Adrenal gland (tissue), 12 donors: ENCODE data around the gene YARS1. TPM values are rescaled to one million over a fixed set of nuclear protein-coding genes. Genes with fewer than 3 reads are reported as not detected.

Experiments
- DNase-seq, 7 donors: peaks; one replicate each; pipeline ENCODE4 v3.0.0-alpha.2; 2019 to 2020
- H3K27ac ChIP-seq, 5 donors: fragments of 200-600 bp; sonication (generic) in 4 of 5; 1 replicate in 3 of 5; 2 replicates in 2 of 5; pipeline versions ENCODE4 v1.5.1 to v1.8.0; 2016 to 2020; ENCODE audit warnings: mild to moderate bottlenecking in 1 of 5
- H3K27me3 ChIP-seq: fragments of 200-600 bp; 2 replicates; pipeline ENCODE4 v1.8.0; 2021
- H3K36me3 ChIP-seq, 2 donors: fragments of 200-600 bp; replicated peaks in 1 of 2; 1 replicate in 1 of 2; 2 replicates in 1 of 2; pipeline versions ENCODE4 v1.5.1 to v1.8.0; 2018 to 2022
- H3K4me1 ChIP-seq, 2 donors: fragments of 200-600 bp; replicated peaks in 1 of 2; 1 replicate in 1 of 2; 2 replicates in 1 of 2; pipeline versions ENCODE4 v1.5.1 to v1.8.0; 2018 to 2021
- H3K4me3 ChIP-seq, 4 donors: fragments of 200-600 bp; sonication (generic) in 3 of 4; one replicate each; pipeline ENCODE4 v1.5.1; 2016 to 2018
- H3K9me3 ChIP-seq, 3 donors: fragments of 200-600 bp; sonication (generic) in 1 of 3; replicated peaks in 1 of 3; 1 replicate in 2 of 3; 2 replicates in 1 of 3; pipeline versions ENCODE4 v1.5.1 to v1.8.0; 2016 to 2021
- CTCF ChIP-seq, 6 experiments: fragments of 450-650 bp in 4 of 6; fragments of 200-600 bp in 2 of 6; sonication (generic) in 1 of 6; IDR thresholded peaks; 1 replicate in 5 of 6; 2 replicates in 1 of 6; pipeline versions ENCODE4 v1.5.1 to v1.8.0; 2016 to 2021; ENCODE audit warnings: antibody characterized with exemption in 6 of 6, mild to moderate bottlenecking in 2 of 6, moderate library complexity in 1 of 6
- POLR2A ChIP-seq, 2 donors: fragments of 450-650 bp; IDR thresholded peaks; one replicate each; pipeline ENCODE4 v1.6.1; 2017; ENCODE audit warnings: antibody characterized with exemption in 2 of 2, mild to moderate bottlenecking in 2 of 2, moderate library complexity in 1 of 2
- WGBS, 4 donors: extraction: QIAGEN DNeasy Blood & Tissue Kit in 2 of 4; methylation state at CpG; one replicate each; pipeline versions ENCODE4 v1.1.5 to v1.1.7; 2013 to 2017; 5-methylcytosine and 5-hydroxymethylcytosine counted together
- intact Hi-C, 2 donors: fragments of 100-400 bp; cut with DNase I; formaldehyde crosslinking; loops; one replicate each; pipeline versions ENCODE4 v1.14.1 to v1.15.0; 2022 to 2023
- polyA plus RNA-seq, 3 donors: library from polyadenylated mRNA; stranded (reverse); fragments of 200-250 nt in 2 of 3; fragments of 350-450 nt in 1 of 3; fragmentation: Illumina TruSeq in 1 of 3; extraction: RNeasy Lipid Tissue Mini Kit (QIAGEN cat#74804) in 1 of 3; gene quantifications; one replicate each; pipeline ENCODE4 v1.2.3, GENCODE V29; 2013 to 2014
- total RNA-seq, 9 donors: library from RNA; depleted of rRNA in 4 of 9; stranded (reverse); fragments of >200 nt in 4 of 9; fragments of 120-200 nt in 1 of 9; fragmentation: NEBNext Ultra II Directional in 1 of 9; extraction: Animal tissue kit (Norgen Biotek cat#: 25700) in 1 of 9; gene quantifications; one replicate each; pipeline versions ENCODE4 v1.1.0 to v1.2.4, GENCODE V29; 2013 to 2023
- donor health status: healthy with polysubstance abuse.
- donor health status: Bipolar disorder and iron deficiency.
- donor health status: DM: yes; HTN: yes; CAD: no.
- donor health status: DM: no; HTN: no; CAD: no.
- donor health status: DM: no; HTN: no; CAD: no.
- donor health status: DM: yes; HTN: yes; CAD: no.

Gene YARS1
- total and polyA plus RNA-seq, 12 donors: 55.5 to 190 (median 97.0) TPM

- no peak for DNase-seq
- H3K9me3 ChIP-seq: no peaks in the 10 kb centered on the region
- H3K27me3 ChIP-seq: no peaks in the 10 kb centered on the region
- intact Hi-C loops: no loop called here
- H3K4me3 ChIP-seq: peak overlapping the region in 3 of 4 donors; percentile 4 to 98 (median 78)
- WGBS, 4 donors: 29 to 37% (median 34%) methylated on average over 4 of the region's 4 CpGs
- TF ChIP-seq POLR2A (IDR thresholded peaks at IDR 0.05) (peak in 1 of 2 donors; percentile 5), CTCF (IDR thresholded peaks at IDR 0.05) (no peak)
- no peaks in the 10 kb centered on the region for H3K36me3 ChIP-seq
- H3K4me1 ChIP-seq: peaks cover 23 to 30% of the 10 kb centered on the region in 2 donors
- peak overlapping the region; percentile 70 to 94 (median 90) for H3K27ac ChIP-seq
Measured at GRCh38 chr1:32742956-32743355, 74.2 kb downstream of the YARS1 start.

GRCh38 chr1:32742199-32742947, 74.8 kb downstream of the YARS1 start:
- Histone ChIP-seq H3K4me3 (peak overlapping the region; percentile 12 to 98 (median 69)), H3K27me3 (no peaks in the 10 kb centered on the region), H3K4me1 (peaks cover 23 to 30% of the 10 kb centered on the region in 2 donors), H3K9me3 (no peaks in the 10 kb centered on the region), H3K36me3 (no peaks in the 10 kb centered on the region), H3K27ac (peak overlapping the region; percentile 70 to 94 (median 90))
- intact Hi-C loops: no loop called here
- no peak for TF ChIP-seq POLR2A (IDR thresholded peaks at IDR 0.05)
- TF ChIP-seq CTCF (IDR thresholded peaks at IDR 0.05): no peak
- peak in 4 of 7 donors; percentile 47 to 62 (median 57) for DNase-seq
- 9 to 63% (median 18%) methylated on average over 4 to 28 of the region's 28 CpGs for WGBS, 4 donors

GRCh38 chr1:32741413-32742198, 75.6 kb downstream of the YARS1 start:
- Histone ChIP-seq H3K9me3 (no peaks in the 10 kb centered on the region), H3K4me3 (peak overlapping the region; percentile 12 to 98 (median 69)), H3K27ac (peak overlapping the region; percentile 70 to 94 (median 90)), H3K36me3 (no peaks in the 10 kb centered on the region), H3K4me1 (peaks cover 23 to 30% of the 10 kb centered on the region in 2 donors), H3K27me3 (no peaks in the 10 kb centered on the region)
- TF ChIP-seq POLR2A (IDR thresholded peaks at IDR 0.05) (peak in 1 of 2 donors; percentile 7), CTCF (IDR thresholded peaks at IDR 0.05) (peak in 4 of 6 experiments; percentile 17 to 40 (median 30))
- intact Hi-C loops: no loop called here
- peak in 1 of 7 donors; percentile 46 for DNase-seq
- WGBS, 4 donors: 0 to 1% (median 1%) methylated on average over 8 to 99 of the region's 103 CpGs

- Histone ChIP-seq H3K27me3 (no peaks in the 10 kb centered on the region), H3K9me3 (no peaks in the 10 kb centered on the region), H3K4me3 (peak overlapping the region in 2 of 4 donors; percentile 78 to 98), H3K36me3 (no peaks in the 10 kb centered on the region), H3K4me1 (peaks cover 23 to 30% of the 10 kb centered on the region in 2 donors), H3K27ac (peak overlapping the region; percentile 52 to 94 (median 79))
- TF ChIP-seq CTCF (IDR thresholded peaks at IDR 0.05): no peak
- no peak for TF ChIP-seq POLR2A (IDR thresholded peaks at IDR 0.05)
- intact Hi-C loops: no loop called here
- DNase-seq: no peak
- WGBS, 4 donors: 17 to 38% (median 30%) methylated on average over 6 to 10 of the region's 10 CpGs
Measured at GRCh38 chr1:32741059-32741412, 76.1 kb downstream of the YARS1 start.
